CD14-positive monocyte (primary cell): ENCODE results near the gene TGFB1I1. TPM values are rescaled to one million over a fixed set of nuclear protein-coding genes. Genes with fewer than 3 reads are reported as not detected.

Experiments used
- DNase-seq, 3 donors: peaks; one replicate each; pipeline ENCODE4 v3.0.0-alpha.2; 2011 to 2022
- H2AFZ ChIP-seq: 2 replicates; pipeline ENCODE4 v1.6.0; 2012; ENCODE audit warnings: mild to moderate bottlenecking, low read depth, low read length, inconsistent platforms; ENCODE audit not compliant: insufficient read depth, poor library complexity, severe bottlenecking
- H3K27ac ChIP-seq, 2 donors: 1 replicate in 1 of 2; 2 replicates in 1 of 2; pipeline ENCODE4 v1.5.1; 2012 to 2013; ENCODE audit warnings: low read length in 2 of 2, control low read depth in 1 of 2, inconsistent platforms in 1 of 2, low read depth in 1 of 2, mild to moderate bottlenecking in 1 of 2
- H3K27me3 ChIP-seq, 2 donors: one replicate each; pipeline versions ENCODE4 v1.6.0 to v1.6.1; 2011 to 2013; ENCODE audit warnings: low read length in 2 of 2; ENCODE audit not compliant: control insufficient read depth in 2 of 2, insufficient read depth in 2 of 2
- H3K36me3 ChIP-seq, 2 donors: replicated peaks in 1 of 2; 1 replicate in 1 of 2; 2 replicates in 1 of 2; pipeline versions ENCODE4 v1.5.1 to v1.6.1; 2012 to 2013; ENCODE audit warnings: low read length in 2 of 2, control low read depth in 1 of 2, inconsistent platforms in 1 of 2, mild to moderate bottlenecking in 1 of 2; ENCODE audit not compliant: insufficient read depth in 2 of 2, control insufficient read depth in 1 of 2
- H3K4me1 ChIP-seq, 2 donors: 1 replicate in 1 of 2; 2 replicates in 1 of 2; pipeline versions ENCODE4 v1.5.1 to v1.6.1; 2012 to 2013; ENCODE audit warnings: low read length in 2 of 2, control low read depth in 1 of 2, inconsistent platforms in 1 of 2, mild to moderate bottlenecking in 1 of 2, moderate library complexity in 1 of 2; ENCODE audit not compliant: insufficient read depth in 2 of 2, control insufficient read depth in 1 of 2
- H3K4me2 ChIP-seq: replicated peaks from 2 replicates; pipeline ENCODE3; 2012; ENCODE audit warnings: low read length, moderate library complexity, mild to moderate bottlenecking; ENCODE audit not compliant: poor library complexity, severe bottlenecking; ENCODE audit errors: extremely low read depth
- H3K4me3 ChIP-seq, 3 experiments: fragments of 200-600 bp in 1 of 3; sonication (generic) in 1 of 3; replicated peaks in 1 of 3; 1 replicate in 2 of 3; 2 replicates in 1 of 3; pipeline ENCODE4 v1.5.1; 2011 to 2013; ENCODE audit warnings: low read length in 3 of 3, mild to moderate bottlenecking in 3 of 3, control low read depth in 2 of 3, low read depth in 2 of 3, inconsistent platforms in 1 of 3, moderate library complexity in 1 of 3
- H3K79me2 ChIP-seq: 2 replicates; pipeline ENCODE4 v1.6.0; 2012; ENCODE audit warnings: mild to moderate bottlenecking, control low read depth, inconsistent platforms, low read length, moderate library complexity; ENCODE audit not compliant: insufficient read depth
- H3K9ac ChIP-seq: 2 replicates; pipeline ENCODE4 v1.6.0; 2017; ENCODE audit warnings: low read length, mild to moderate bottlenecking; ENCODE audit not compliant: insufficient read depth, poor library complexity, severe bottlenecking
- H3K9me3 ChIP-seq, 2 donors: replicated peaks in 1 of 2; 1 replicate in 1 of 2; 2 replicates in 1 of 2; pipeline versions ENCODE4 v1.5.1 to v1.6.1; 2012 to 2013; ENCODE audit warnings: low read length in 2 of 2, control low read depth in 1 of 2; ENCODE audit not compliant: control insufficient read depth in 1 of 2, insufficient read depth in 1 of 2
- H4K20me1 ChIP-seq: 2 replicates; pipeline ENCODE4 v1.6.0; 2012; ENCODE audit warnings: mild to moderate bottlenecking, low read length, control low read depth, moderate library complexity; ENCODE audit not compliant: insufficient read depth
- H3K27ac Mint-ChIP-seq, 7 donors: one replicate each; pipeline ENCODE4 v1.8.0; 2020; ENCODE audit warnings: mild to moderate bottlenecking in 7 of 7, mixed read lengths in 7 of 7, moderate library complexity in 6 of 7, inconsistent platforms in 2 of 7
- H3K27me3 Mint-ChIP-seq, 3 donors: one replicate each; pipeline ENCODE4 v1.8.0; 2021 to 2022; ENCODE audit warnings: low read depth in 3 of 3, mild to moderate bottlenecking in 3 of 3, mixed read lengths in 3 of 3, moderate library complexity in 3 of 3, inconsistent platforms in 1 of 3
- H3K36me3 Mint-ChIP-seq, 2 donors: one replicate each; pipeline ENCODE4 v1.8.0; 2020; ENCODE audit warnings: mixed read lengths in 2 of 2, inconsistent platforms in 1 of 2, mild to moderate bottlenecking in 1 of 2
- H3K4me1 Mint-ChIP-seq: one replicate; pipeline ENCODE4 v1.8.0; 2020; ENCODE audit warnings: mild to moderate bottlenecking, mixed read lengths
- H3K4me3 Mint-ChIP-seq, 2 donors: one replicate each; pipeline ENCODE4 v1.8.0; 2020; ENCODE audit warnings: mild to moderate bottlenecking in 2 of 2, mixed read lengths in 2 of 2, moderate library complexity in 1 of 2
- H3K9me3 Mint-ChIP-seq, 7 donors: one replicate each; pipeline ENCODE4 v1.8.0; 2020 to 2022; ENCODE audit warnings: mixed read lengths in 7 of 7, mild to moderate bottlenecking in 6 of 7, moderate library complexity in 6 of 7, inconsistent platforms in 2 of 7
- WGBS: methylation state at CpG from one replicate; pipeline ENCODE4 v1.1.5; 2013; ENCODE audit warnings: missing lambda C conversion rate; ENCODE audit not compliant: insufficient coverage; 5-methylcytosine and 5-hydroxymethylcytosine counted together
- intact Hi-C, 2 donors: fragments of 100-400 bp; cut with micrococcal nuclease; formaldehyde crosslinking; loops; one replicate each; pipeline versions ENCODE4 v1.15.0 to v1.15.1; 2023
- polyA plus RNA-seq, 3 donors: library from polyadenylated mRNA; depleted of rRNA in 1 of 3; unstranded in 2 of 3; stranded (reverse) in 1 of 3; fragments of 300-500 nt in 2 of 3; fragments of >200 nt in 1 of 3; fragmentation: Illumina TruSeq in 2 of 3; gene quantifications; 1 replicate in 2 of 3; 2 replicates in 1 of 3; pipeline ENCODE4 v1.2.3, GENCODE V29; 2012 to 2021
- TF ChIP-seq, protein P1 (sequence below): fragments of 200-600 bp; IDR thresholded peaks from one replicate; pipeline ENCODE4 v1.8.0; 2022; ENCODE audit warnings: antibody characterized with exemption, mild to moderate bottlenecking

The TGFB1I1 gene
- polyA plus RNA-seq, 3 donors = 0.11 to 0.16 TPM; not detected in 1

DNA sequence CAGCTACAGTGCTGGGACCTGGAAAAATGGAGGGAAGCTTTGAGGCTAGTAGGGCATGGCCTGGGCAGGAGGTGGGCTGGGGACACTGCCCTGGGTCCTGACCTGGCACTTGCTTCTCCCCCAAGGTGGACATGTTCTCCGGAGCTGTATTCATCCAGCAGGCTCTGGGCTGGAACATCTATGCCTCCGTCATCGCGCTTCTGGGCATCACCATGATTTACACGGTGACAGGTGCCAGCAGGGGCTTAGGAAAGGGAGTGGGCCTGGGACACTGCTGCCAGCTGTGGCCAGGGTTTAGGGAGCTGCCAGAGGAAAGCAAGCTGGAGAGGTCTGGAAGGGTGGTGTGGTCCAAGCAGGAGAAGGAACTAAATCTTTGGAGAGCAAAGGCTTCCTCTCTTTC is 14.1 kb downstream of the TGFB1I1 start:
- intact Hi-C loops = no loop called here
- Histone ChIP-seq H3K36me3 (peaks cover 0 to 9% of the 10 kb centered on the region in 2 donors), H3K79me2 (no peaks in the 10 kb centered on the region), H3K9me3 (no peaks in the 10 kb centered on the region), H2AFZ (no peak overlapping the region), H3K4me1 (peaks cover 15 to 21% of the 10 kb centered on the region in 2 donors), H3K9ac (no peak overlapping the region), H4K20me1 (no peaks in the 10 kb centered on the region), H3K4me3 (no peak overlapping the region), H3K27ac (no peak overlapping the region), H3K4me2 (no peak overlapping the region), H3K27me3 (peaks cover 0 to 27% of the 10 kb centered on the region in 2 donors)
- H3K4me3 Mint-ChIP-seq = peak overlapping the region in 1 of 2 donors; percentile 35
- no peak for DNase-seq
- peaks cover 5 to 41% (median 34%) of the 10 kb centered on the region in 3 donors for H3K27me3 Mint-ChIP-seq
- 98% methylated on average over 5 of the region's 5 CpGs for WGBS
- peaks cover 17% of the 10 kb centered on the region for H3K4me1 Mint-ChIP-seq
- TF ChIP-seq, protein P1, sequence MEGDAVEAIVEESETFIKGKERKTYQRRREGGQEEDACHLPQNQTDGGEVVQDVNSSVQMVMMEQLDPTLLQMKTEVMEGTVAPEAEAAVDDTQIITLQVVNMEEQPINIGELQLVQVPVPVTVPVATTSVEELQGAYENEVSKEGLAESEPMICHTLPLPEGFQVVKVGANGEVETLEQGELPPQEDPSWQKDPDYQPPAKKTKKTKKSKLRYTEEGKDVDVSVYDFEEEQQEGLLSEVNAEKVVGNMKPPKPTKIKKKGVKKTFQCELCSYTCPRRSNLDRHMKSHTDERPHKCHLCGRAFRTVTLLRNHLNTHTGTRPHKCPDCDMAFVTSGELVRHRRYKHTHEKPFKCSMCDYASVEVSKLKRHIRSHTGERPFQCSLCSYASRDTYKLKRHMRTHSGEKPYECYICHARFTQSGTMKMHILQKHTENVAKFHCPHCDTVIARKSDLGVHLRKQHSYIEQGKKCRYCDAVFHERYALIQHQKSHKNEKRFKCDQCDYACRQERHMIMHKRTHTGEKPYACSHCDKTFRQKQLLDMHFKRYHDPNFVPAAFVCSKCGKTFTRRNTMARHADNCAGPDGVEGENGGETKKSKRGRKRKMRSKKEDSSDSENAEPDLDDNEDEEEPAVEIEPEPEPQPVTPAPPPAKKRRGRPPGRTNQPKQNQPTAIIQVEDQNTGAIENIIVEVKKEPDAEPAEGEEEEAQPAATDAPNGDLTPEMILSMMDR = no peak
- peaks cover 0 to 2% (median 0%) of the 10 kb centered on the region in 7 donors for H3K9me3 Mint-ChIP-seq
- no peak overlapping the region for H3K27ac Mint-ChIP-seq
- H3K36me3 Mint-ChIP-seq = peaks cover 10 to 11% of the 10 kb centered on the region in 2 donors

- Mint-ChIP-seq H3K4me1 (peaks cover 16% of the 10 kb centered on the region), H3K36me3 (peaks cover 18 to 21% of the 10 kb centered on the region in 2 donors), H3K9me3 (peaks cover 0 to 2% (median 0%) of the 10 kb centered on the region in 7 donors), H3K27me3 (peaks cover 5 to 41% (median 34%) of the 10 kb centered on the region in 3 donors), H3K4me3 (peak overlapping the region; percentile 86 to 91), H3K27ac (no peak overlapping the region)
- peaks cover 0 to 27% of the 10 kb centered on the region in 2 donors for H3K27me3 ChIP-seq
- TF ChIP-seq, protein P1 = no peak
- peak in 1 of 3 donors; percentile 18 for DNase-seq
- H3K4me1 ChIP-seq = peaks cover 15 to 21% of the 10 kb centered on the region in 2 donors
- intact Hi-C loops = no loop called here
- peak overlapping the region; percentile 92 for H2AFZ ChIP-seq
- H3K36me3 ChIP-seq = peaks cover 4 to 19% of the 10 kb centered on the region in 2 donors
- H3K9ac ChIP-seq = peak overlapping the region; percentile 62
- no peaks in the 10 kb centered on the region for H4K20me1 ChIP-seq
- H3K4me3 ChIP-seq = peak overlapping the region; percentile 43 to 87 (median 76)
- H3K9me3 ChIP-seq = no peaks in the 10 kb centered on the region
- H3K79me2 ChIP-seq = no peaks in the 10 kb centered on the region
- WGBS = 1% methylated on average over 48 of the region's 48 CpGs
- H3K4me2 ChIP-seq = peak overlapping the region; percentile 96
- H3K27ac ChIP-seq = no peak overlapping the region
Observed at GRCh38 chr16:31487071-31487719, 15.2 kb downstream of the TGFB1I1 start.
